ENCODE data around the gene WNK2.

The WNK2 gene

DNA sequence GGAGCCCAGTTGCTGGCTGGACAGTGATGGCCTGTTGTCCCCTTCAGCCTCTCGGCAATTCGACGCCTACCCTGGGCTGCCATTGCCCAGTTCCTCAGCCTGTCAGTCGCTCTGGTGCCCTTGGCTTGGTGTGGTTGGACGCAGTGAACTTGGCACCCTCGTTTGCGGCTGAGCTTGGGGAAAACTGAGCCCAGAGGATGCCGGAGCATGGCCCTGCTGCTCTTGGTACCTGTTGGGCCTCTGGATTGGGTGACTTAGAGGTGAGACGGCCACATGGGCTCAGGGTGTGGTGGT lies 16.5 kb downstream of the WNK2 start:
- no peak for DNase-seq (ENCODE audit: low read depth in 2 of 2)

DNA sequence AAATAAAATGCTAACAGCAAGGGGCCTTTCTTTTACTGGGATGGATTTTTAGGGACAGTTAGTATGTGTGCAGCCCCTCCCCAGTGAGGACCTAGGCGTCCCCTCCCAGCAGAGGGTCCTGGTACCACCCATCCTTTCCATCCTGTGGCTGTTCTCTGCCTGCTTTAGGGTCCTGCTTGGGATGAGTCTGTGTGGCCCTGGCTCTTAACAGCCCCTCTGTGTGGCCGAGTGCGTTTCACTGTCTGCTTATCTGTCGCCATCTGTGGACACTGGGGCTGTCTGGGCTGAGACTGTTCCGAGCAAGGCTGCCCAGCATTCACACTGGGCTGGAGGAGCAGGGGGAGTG lies 17.0 kb downstream of the WNK2 start:
- DNase-seq (ENCODE audit: low read depth in 2 of 2) = no peak

DNA sequence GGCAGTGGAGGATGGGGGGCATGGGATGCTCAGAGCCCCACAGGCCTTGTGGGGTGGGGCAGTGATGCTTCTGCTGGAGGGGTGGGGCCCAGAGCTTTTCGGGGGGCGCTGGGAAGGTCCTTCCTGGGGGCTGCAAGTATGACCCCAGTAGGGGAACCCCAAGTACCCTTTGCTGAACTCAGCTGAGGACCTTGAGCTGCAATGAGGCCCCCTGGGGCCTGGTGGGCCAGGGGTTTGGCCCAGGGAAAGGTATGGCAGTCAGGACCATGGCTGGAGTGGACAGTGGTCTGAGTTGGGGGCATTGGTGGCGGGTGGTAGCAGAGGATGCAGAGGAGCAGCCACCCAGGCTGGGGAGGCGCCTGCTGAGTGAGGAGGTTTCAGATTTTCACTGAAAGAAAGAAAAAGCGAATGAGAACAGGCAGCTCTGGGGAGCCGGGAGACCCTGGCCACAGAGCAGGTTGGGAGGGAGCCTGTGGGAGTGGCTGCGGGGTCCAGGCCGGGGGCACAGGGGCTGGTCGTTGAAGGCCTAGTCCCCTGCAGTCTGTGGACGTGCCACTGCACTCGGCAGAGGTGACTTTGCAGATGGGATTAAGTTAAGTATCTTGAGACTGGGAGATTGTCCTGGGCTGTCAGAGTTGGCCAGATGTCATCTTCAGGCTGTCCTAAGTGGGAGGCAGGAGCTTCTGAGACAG lies 19.2 kb downstream of the WNK2 start:
- no peak for DNase-seq (ENCODE audit: low read depth in 2 of 2)

DNA sequence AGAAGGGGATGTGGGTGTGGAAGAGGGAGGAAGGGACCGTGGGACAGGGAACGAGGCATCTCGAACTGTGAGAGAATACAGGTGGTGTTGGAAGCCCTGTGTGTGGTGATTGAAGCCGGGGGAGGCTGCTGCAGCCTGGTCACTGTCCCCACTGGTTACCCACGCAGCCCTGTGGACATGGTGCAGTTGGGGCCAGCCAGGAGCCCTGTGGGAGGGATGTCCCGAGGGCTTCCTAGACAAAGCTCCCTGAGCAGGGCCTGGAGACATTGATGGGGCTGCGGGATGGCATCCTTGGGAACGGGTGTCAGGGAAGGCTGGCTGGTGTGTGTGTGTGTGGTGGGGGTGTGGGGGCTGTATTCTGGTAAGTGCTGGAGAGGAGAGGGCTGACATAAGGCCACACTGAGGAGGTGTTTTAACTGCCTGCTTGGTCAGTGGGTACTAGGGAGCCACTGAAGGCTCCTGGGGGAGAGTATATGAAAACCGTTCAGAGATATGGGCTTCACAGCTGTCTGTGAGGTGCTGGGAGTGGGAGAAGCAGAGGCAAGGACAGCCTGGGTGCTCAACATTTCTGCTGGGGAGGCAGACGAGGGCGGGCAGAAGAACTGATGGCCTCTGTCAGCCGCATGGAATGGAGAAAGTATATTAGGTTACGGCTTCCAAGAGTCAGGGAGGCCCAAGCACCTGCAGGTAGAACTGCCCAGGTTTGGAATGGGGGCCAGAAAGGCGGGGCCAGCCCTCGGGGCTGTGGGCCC lies 20.0 kb downstream of the WNK2 start:
- no peak for DNase-seq (ENCODE audit: low read depth in 2 of 2)

DNA sequence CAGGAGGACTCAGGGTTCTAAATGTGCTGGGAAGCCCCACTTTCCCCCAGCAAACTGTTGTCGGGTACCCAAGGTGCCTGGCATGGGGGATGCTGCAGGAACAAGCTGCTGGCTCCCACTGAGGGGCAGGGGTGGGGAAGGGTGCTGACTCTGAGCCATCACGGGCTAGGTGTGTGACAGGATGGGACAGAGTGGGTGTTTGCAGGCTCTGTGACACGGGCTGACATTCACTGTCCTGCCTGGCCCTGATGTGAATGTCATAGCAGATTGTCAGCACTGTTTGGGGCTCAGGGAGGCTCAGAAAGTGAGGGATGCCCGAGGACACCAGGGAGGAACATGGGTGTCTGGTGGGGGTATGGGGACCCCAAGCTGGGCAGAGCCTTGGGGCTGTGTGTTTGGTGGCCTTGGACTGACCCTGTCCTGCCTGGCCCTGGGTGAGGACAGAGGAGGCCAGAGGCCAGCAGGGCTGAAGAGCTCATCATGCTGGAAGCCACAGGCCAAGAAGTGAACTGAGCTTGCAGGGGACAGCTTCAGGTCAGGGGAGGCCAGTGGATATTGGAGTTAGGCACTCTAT lies 20.6 kb downstream of the WNK2 start:
- no peak for DNase-seq (ENCODE audit: low read depth in 2 of 2)

DNA sequence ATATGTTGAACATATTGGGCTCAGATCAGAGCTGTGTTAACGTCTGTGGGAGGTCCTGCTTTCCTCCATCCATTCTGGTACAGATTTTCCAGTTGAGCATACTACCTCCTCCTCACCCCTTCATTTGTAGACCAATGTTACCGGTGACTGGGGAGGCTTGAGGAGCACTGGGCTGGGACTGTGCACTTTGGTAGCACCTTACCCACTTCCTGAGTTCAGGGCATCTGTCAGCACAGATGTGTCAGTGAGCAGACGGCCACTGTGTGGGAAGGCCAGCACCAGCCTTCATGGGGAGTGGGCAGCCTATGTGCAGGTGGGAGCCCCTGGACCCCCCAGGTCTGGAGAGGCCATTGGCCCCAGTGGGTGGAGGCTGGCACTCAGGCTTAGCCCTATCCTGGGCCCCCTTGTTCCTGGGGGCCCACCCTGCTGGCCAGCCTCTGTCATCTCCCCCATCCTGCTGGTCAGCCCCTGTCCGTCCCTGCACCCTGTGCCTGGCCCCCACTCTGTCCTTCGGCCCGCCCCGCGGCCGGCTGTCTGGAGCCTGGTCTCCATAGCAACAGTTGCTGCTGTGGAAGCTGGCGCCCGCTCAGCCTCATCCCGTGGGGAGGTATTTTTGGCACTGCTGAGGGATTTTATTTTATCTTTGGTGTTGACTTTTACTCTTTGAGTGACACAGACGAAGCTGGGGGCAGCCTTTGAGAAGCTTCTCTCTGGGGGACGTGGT lies 21.3 kb downstream of the WNK2 start:
- no peak for DNase-seq (ENCODE audit: low read depth in 2 of 2)

DNA sequence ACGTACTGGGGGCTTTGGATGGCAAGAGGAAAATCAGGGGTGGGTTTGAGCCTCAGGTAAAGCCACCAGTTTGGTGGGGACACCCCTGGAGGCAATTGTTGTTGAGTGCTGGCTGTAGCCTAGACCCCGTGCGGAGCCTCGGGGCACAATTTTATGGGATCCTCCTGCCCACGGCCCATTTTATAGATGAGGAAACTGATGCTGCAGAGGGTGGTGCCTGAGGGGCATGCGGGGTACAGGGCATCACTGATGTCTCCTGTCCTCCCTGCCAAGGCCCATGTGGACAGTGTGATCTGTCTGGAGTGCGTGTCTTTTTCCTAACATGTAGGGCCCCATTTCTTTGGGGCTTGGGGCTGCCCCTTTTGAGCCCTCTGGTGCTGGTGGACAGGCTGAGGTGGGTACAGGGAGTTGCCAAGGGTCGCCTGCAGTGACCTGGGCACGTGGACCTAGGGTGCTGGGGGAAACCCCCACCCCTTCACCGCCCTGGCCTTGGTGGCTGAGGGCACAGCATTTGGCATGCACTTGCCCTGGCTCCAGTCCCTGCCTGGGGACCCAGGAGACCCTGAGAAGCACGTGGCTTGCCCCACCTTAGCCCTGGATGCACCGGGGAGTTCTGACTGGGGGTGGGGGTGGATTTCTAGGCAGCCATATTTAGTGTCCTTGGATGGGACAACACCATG lies 22.1 kb downstream of the WNK2 start:
- DNase-seq (ENCODE audit: low read depth in 2 of 2) = no peak

DNA sequence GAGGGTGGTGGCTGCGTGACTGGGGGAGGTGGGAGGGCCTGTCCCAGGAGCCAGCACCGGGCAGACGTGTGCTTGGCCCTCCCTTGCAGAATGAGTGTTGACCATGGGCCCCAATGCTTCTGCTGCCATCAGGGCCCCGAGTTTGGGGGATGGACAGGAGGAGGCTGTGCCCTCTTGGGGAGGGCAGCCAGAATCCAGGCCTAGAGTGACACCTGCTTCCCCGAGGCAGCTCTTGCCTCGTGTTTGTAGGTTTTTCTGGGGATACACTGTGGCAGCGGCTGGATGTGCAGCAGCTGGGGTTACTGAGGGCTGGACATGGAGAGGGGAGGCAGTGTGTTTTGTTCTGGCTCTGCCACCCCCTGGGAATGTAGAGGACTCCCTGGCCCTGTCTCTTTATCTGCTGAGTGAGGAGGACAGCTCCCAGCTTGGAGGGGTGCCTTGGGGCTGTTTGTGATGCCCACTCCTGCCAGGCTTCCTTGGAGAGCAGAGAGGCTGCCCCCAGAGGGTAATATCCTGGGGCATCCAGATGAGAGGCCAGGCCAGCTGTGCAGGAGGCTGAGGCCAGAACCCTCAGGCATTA lies 22.7 kb downstream of the WNK2 start:
- no peak for DNase-seq (ENCODE audit: low read depth in 2 of 2)

DNA sequence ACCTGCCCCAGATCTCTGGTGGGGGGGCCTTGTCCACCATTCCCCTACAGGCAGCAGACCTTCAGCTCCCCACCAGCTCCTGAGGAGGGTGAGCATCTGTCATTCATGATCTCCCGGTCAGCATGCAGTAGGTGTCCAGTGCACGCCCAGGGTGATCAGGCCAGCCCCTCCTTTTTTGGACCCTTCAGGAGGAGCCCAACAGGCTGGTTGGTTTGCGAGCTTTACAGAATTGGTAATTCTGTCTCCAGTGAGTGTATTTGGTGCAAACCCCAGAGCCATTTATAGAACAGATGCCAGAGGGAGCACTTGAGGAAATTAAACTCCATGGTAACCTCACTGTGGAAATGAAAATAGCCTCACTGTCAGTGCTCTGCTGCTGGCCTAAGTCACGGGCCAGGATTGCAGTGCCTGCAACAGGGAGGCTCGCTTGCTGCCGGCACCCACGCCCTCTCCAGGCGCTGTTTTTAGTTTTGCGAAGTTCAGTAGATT lies 23.4 kb downstream of the WNK2 start:
- no peak for DNase-seq (ENCODE audit: low read depth in 2 of 2)

DNA sequence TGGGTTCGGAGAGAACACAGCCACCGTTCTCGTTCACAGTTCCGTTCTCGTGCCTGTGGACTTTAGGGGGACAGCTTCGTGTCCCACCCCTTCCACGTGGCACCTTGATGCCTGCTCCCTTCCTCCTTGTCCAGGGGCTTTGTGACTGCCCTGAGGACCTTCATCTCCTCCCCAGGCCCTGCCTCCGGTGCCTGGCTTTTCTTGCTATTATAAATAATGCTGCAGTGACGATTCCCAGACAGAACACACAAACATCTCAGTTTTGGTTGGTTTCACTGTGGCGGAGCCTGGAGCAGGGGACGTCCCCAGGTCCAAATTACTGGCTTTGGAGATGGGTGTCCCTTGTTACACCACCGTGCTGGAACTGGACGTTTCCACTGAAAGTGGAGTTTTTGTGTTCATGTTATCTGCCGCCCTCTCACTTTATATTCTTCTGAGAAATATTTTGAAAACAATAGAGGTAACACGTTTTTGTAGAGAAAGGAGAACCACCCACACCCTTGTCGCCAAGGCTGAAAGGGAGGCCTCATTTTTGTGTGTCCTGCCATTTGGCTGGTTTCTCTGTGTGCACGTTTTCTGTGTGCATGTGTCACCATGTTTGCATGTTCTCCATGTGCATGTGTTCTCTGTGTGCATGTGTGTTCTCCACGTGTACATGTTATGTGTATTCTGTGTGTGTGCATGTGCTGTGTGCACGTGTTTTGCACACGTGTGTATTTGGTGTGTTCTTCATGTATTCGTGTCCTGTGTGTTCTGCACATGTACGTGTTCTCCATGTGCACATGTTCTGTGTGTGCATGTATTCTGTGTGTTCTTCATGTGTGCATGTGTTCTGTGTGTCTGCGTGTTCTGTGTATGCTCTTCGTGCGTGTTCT lies 24.2 kb downstream of the WNK2 start:
- no peak for DNase-seq (ENCODE audit: low read depth in 2 of 2)

DNA sequence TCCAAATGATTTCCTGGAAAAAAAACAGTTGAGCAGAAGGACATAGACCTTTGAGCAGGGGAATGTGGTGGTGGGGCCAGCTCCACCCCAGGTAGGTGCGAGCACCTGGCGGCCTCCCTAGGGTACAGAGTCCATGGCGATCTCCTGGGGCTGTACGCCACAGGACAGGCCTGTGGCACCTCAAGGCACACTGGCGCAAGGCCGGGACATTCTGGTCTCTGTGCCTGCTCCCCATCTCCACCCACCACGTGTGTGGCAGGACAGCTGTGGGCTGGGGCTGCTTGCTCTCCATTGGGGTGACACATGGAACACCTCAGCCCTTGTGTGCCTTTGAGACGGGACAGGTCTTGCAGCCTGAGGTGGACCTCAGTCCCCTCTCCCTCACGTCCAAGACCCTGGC lies 25.2 kb downstream of the WNK2 start:
- DNase-seq (ENCODE audit: low read depth in 2 of 2) = no peak

DNA sequence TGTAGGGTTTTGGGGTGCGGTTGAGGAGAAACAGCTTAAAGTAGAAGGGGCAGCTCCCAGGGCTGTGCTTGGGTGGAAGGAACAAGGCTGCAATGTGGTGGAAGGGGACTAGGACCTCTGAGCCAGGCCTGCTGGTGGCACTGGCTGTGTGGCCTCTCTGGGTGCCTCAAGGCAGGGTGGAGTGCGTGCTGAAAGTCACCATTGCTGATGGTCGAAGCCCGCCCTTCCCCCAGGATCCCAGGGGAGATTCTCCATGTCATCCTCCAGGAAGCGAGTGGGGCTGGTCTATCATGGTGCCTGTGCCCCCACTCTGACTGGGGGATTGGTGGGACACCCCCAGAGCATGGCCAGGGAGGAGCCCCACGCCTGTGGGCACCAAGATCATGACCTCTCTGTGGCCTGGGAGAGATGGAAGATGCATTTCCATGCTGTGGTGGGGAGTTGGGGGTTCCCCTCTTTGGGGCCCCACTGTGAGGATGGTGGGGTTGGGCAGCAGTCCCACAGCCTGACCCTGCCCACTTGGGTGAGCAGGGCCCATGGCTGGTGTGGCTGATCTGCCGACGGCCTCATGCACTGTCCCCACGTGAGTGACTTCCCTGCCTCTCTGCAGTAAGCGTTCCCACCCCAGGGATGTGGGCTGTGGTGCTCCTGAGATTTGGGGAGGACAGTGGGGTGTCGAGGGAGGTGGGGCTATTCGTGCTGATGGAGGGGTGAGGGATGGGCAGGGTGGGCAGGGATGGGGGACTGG lies 25.8 kb downstream of the WNK2 start:
- DNase-seq (ENCODE audit: low read depth in 2 of 2) = no peak

DNA sequence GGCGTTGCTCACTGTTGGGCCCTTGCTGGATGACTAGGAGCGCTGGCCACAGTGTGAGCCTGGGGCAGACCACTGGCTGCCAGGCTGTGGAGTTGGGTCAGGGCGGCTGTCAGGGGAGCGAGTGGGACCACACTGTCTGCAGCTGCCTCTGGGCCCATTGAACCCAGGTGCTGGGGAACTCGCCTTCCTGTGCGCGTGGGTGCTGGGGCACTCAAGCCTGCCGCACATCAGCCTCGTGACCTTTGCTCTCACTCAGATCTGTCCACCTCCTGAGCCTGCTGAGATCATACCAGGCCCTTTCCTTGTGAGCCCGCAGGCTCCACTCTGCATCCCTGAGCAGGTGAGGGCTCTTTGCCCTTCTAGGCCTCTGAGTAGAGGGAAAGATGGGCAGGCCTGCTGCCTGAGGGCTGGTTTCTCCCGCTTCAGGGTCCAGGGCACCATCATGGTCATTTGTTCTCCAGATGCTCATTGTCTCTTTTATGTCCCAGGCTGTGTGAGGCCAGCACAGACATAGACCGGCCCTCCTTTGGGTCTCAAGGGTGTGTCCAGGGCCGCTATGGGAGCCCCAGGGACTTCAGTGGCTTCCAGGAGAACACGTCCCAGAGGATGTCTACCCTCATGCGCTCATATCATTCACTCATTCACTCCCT lies 26.5 kb downstream of the WNK2 start:
- no peak for DNase-seq (ENCODE audit: low read depth in 2 of 2)

DNA sequence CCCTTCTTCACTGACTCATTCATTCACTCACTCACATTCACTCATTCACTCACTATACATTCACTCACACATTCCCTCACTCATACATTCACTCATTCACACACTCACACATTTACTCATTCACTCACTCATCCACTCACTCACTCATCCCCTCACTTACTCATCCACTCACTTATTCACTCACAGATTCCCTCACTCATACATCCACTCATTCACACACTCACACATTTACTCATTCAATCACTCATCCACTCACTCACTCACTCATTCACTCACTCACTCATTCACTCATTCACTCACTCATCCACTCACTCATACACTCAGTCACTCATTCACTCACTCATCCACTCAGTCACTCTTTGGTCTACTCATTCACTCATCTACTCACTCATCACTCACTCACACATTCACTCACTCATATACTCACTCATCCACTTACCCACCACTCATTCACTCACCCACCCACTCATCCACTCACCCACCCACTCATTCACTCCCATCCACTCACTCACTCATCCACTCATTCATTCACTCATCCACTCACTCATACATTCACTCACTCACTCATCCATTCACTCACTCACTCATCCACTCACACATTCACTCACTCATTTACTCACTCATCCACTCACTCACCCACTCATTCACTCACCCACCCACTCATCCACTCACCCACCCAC lies 27.2 kb downstream of the WNK2 start:
- no peak for DNase-seq (ENCODE audit: low read depth in 2 of 2)

DNA sequence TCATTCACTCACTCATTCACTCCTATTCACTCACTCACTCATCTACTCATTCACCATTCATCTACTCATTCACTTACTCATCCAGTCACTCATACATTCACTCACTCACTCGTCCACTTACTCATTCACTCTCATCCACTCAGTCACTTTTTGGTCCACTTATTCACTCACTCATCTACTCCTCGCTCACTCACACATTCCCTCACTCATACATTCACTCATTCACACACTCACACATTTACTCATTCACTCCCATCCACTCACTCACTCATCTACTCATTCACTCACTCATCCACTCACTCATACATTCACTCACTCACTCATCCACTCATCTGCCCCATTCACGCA lies 27.7 kb downstream of the WNK2 start:
- DNase-seq (ENCODE audit: low read depth in 2 of 2) = no peak

DNA sequence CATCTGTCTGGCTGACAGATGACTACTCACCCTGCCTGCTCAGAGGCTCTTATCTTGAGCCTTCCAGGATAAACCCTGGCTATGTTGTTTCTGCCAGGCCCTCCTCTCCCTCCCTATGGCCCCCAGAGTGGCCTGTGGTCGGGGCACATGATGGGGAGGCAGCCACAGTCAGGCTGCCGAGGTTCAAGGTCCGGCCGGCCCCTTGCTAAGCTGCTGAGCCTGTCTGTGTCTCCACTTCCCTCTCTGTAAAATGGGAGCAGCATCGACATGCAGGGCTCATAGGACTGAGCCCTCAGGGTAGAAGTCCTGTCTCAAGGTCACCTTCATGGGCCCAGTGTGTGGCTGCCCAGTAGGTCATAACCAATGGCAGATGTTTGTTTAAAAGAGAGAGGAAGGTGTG lies 28.5 kb downstream of the WNK2 start:
- DNase-seq (ENCODE audit: low read depth in 2 of 2) = no peak

DNA sequence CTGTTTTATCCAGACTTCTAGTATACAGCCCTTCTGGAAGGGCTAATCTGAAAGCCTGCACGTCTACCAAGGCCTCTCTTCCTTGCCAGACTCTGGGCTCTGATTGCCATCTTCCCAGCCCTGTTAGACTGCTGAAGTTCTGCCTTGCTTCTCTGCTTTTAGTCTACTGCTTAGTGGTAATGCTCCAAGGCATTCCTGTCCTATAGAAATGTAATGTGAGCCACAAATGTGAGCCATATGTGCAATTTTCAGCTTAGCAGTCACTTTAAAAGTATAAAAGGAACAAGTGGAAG lies 32.1 kb downstream of the WNK2 start:
- no peak for DNase-seq (ENCODE audit: low read depth in 2 of 2)

DNA sequence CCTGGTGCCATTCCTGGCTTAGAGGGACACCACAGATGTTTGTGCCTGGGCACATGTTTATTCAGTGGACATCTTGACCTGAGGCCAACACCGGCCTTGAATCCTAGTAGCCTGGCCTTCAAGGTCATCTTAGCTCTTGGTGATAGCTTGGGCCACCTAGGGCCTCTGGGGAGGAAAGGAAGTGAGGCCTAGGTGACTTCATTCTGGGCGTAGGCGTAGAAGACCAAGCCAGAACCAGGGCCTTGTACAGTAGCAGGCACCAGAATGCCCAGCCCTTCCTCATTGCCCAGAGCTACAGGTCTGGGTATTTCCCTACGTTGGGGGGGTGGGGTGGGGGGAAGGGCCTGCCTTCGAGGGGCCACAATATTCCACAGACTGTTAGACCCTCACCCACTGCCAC lies 33.8 kb downstream of the WNK2 start:
- DNase-seq (ENCODE audit: low read depth in 2 of 2) = no peak

DNA sequence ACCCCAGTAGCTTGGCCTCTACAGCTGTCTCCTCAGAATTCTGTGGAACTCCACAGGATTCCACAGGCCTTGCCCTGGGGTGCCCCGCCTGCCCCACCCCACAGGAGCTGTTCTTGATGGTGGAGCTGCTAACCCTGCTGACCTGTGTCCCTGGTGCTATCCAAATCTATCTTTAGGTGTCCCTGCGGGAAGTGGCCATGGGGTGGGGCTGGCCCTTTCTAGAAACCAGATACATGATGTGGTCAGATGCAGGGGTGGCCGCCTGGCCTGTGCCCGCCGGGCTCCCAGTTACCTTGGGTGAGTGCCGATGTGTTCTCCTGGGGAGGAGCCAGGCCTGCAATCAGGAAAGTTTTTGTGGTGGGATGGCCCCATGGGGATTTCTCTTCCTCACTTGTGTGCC lies 34.2 kb downstream of the WNK2 start:
- DNase-seq (ENCODE audit: low read depth in 2 of 2) = no peak

Measured in stimulated activated CD4-positive, alpha-beta T cell treated with anti-CD3 and anti-CD28 coated beads, Interleukin-1b, Interleukin-23, amount 100 ng/mL, for 4 hours (primary cell).